Gastroesophageal sphincter (tissue), 3 donors: ENCODE measurements around the gene SERPINA4.

Experiments used
- EP300 ChIP-seq: sonication (generic); formaldehyde crosslinking; IDR thresholded peaks from one replicate; pipeline ENCODE4 v1.6.1; 2017; ENCODE audit warnings: antibody characterized with exemption, mild to moderate bottlenecking
- POLR2AphosphoS5 ChIP-seq: sonication (generic); formaldehyde crosslinking; IDR thresholded peaks from one replicate; pipeline ENCODE4 v1.6.1; 2017; ENCODE audit warnings: antibody characterized with exemption
- TF ChIP-seq, protein P1 (sequence below), 4 experiments: fragments of 200-600 bp in 2 of 4; fragments of 450-650 bp in 2 of 4; sonication (generic) in 1 of 4; IDR thresholded peaks; one replicate each; pipeline ENCODE4 v1.5.1; 2017 to 2019; ENCODE audit warnings: antibody characterized with exemption in 4 of 4, mild to moderate bottlenecking in 2 of 4, moderate library complexity in 2 of 4

- TF ChIP-seq, protein P1, sequence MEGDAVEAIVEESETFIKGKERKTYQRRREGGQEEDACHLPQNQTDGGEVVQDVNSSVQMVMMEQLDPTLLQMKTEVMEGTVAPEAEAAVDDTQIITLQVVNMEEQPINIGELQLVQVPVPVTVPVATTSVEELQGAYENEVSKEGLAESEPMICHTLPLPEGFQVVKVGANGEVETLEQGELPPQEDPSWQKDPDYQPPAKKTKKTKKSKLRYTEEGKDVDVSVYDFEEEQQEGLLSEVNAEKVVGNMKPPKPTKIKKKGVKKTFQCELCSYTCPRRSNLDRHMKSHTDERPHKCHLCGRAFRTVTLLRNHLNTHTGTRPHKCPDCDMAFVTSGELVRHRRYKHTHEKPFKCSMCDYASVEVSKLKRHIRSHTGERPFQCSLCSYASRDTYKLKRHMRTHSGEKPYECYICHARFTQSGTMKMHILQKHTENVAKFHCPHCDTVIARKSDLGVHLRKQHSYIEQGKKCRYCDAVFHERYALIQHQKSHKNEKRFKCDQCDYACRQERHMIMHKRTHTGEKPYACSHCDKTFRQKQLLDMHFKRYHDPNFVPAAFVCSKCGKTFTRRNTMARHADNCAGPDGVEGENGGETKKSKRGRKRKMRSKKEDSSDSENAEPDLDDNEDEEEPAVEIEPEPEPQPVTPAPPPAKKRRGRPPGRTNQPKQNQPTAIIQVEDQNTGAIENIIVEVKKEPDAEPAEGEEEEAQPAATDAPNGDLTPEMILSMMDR (IDR thresholded peaks at IDR 0.05) = no peak
- TF ChIP-seq EP300 (no peak), POLR2AphosphoS5 (no peak)
These were observed 45.8 kb upstream of the SERPINA4 start for GRCh38 chr14:94515426-94515825.
